ENCODE measurements around the gene TMED3.

- TF ChIP-seq CREB1 (IDR thresholded peaks at IDR 0.05; ENCODE audit: low read depth), result no peak
- no peak for TF ChIP-seq EGR1 (IDR thresholded peaks at IDR 0.05)
- no peak for TF ChIP-seq NFIC (IDR thresholded peaks at IDR 0.05)
- TF ChIP-seq EP300 (IDR thresholded peaks at IDR 0.05; ENCODE audit: borderline replicate concordance), result no peak
- TF ChIP-seq YY1 (IDR thresholded peaks at IDR 0.05; ENCODE audit: low read depth), result no peak
- no peak for TF ChIP-seq MAX (IDR thresholded peaks at IDR 0.05)
- no peak for TF ChIP-seq USF1 (IDR thresholded peaks at IDR 0.05)
- no peak for TF ChIP-seq TEAD4 (IDR thresholded peaks at IDR 0.05)
- TF ChIP-seq CEBPB (IDR thresholded peaks at IDR 0.05), result no peak
- no peak for TF ChIP-seq TAF1 (IDR thresholded peaks at IDR 0.05; ENCODE audit: low read depth)
- no peak for TF ChIP-seq RAD21 (IDR thresholded peaks at IDR 0.05; ENCODE audit: low read depth)
Observed at GRCh38 chr15:79337591-79337990, 26.7 kb downstream of the TMED3 start.
